ENCODE data around the gene TMEM108. TPM values are rescaled to one million over a fixed set of nuclear protein-coding genes. Genes with fewer than 3 reads are reported as not detected.

TMEM108 gene
- total RNA-seq, 1 experiment from 2014 or later = not detected

DNA sequence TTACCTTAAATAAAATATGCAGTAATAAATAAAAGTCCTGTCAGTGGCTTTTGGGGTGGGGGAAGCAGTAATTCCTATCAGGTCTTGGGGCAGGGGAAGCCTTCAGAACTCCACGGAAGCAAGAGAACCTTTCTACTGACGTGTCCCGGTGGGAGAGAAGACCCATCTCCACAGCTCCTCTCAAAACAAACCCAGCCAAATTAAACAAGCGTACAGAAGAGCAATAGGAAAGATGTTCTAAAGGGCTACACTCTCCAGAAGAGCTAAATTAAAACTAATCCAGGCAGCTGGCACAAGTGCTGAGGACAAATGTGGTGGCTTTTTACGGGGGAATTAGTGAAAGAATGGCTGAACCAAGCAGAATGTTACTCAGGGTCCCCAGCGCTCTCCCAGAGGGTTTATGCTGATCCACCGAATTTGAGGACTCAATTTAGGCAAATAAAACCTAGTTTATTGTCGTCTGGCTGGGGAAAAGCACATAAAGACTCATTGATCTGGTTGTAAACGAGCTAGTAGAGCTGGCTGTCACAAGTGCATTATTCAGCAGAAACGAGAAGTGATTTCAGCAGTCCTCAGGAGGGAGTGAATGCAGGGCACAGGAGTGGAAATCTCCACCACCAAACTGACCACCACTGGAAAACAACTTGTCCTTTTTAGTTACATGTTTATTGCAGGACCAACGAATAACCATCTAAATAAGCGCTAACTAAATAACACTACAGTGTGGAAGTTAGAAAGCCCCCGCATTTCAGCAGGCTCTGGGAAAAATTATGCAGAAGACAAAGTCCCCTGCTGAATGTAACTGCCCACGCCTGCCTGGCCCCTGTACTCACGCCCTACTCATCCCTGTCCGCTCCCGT, 375.2 kb downstream of the TMEM108 start:
- ChIA-PET POLR2A (no interaction called here), RAD21 (ENCODE audit: low non-redundant PET in 1 of 2, low total read pairs in 2 of 2, uncharacterized antibody in 2 of 2, unreplicated experiment in 2 of 2) (no interaction called here), CTCF (interaction anchor here (1.0 to 1.8 kb wide), 3 partner anchors 11 to 682 kb away, joined by 3 to 6 read pairs (median 6); no protein-coding TSS in a partner anchor)
- H3K79me2 ChIP-seq (ENCODE audit: insufficient read depth, low read length) = no peaks in the 10 kb centered on the region
- H3K36me3 ChIP-seq (ENCODE audit: control insufficient read depth in 1 of 2, insufficient read depth in 2 of 2, low read length in 2 of 2) = no peaks in the 10 kb centered on the region
- peaks cover 2 to 7% of the 10 kb centered on the region in 2 experiments; a peak in 1 of 4 replicates for H3K4me1 ChIP-seq (ENCODE audit: control insufficient read depth in 1 of 2, insufficient read depth in 2 of 2, low read length in 2 of 2)
- H3K4me2 ChIP-seq (ENCODE audit: low read length) = peak overlapping the region; percentile 58
- H3K9ac ChIP-seq (ENCODE audit: low read length) = no peak overlapping the region
- H3K27me3 ChIP-seq (ENCODE audit: insufficient read depth, low read length) = peaks cover 48% of the 10 kb centered on the region
- no peaks in the 10 kb centered on the region for H3K9me2 ChIP-seq (ENCODE audit: insufficient read depth)
- TF ChIP-seq, protein P1, sequence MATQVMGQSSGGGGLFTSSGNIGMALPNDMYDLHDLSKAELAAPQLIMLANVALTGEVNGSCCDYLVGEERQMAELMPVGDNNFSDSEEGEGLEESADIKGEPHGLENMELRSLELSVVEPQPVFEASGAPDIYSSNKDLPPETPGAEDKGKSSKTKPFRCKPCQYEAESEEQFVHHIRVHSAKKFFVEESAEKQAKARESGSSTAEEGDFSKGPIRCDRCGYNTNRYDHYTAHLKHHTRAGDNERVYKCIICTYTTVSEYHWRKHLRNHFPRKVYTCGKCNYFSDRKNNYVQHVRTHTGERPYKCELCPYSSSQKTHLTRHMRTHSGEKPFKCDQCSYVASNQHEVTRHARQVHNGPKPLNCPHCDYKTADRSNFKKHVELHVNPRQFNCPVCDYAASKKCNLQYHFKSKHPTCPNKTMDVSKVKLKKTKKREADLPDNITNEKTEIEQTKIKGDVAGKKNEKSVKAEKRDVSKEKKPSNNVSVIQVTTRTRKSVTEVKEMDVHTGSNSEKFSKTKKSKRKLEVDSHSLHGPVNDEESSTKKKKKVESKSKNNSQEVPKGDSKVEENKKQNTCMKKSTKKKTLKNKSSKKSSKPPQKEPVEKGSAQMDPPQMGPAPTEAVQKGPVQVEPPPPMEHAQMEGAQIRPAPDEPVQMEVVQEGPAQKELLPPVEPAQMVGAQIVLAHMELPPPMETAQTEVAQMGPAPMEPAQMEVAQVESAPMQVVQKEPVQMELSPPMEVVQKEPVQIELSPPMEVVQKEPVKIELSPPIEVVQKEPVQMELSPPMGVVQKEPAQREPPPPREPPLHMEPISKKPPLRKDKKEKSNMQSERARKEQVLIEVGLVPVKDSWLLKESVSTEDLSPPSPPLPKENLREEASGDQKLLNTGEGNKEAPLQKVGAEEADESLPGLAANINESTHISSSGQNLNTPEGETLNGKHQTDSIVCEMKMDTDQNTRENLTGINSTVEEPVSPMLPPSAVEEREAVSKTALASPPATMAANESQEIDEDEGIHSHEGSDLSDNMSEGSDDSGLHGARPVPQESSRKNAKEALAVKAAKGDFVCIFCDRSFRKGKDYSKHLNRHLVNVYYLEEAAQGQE (IDR thresholded peaks at IDR 0.05; ENCODE audit: low read depth) = no peak
- TF ChIP-seq RAD21 (IDR thresholded peaks at IDR 0.05; ENCODE audit: low read depth) (no peak), POLR2A (IDR thresholded peaks at IDR 0.05; ENCODE audit: borderline replicate concordance, extremely low read depth, insufficient read depth, insufficient read length) (no peak), JUND (IDR thresholded peaks at IDR 0.05) (no peak), ELF1 (IDR thresholded peaks at IDR 0.05; ENCODE audit: borderline replicate concordance, low read depth) (no peak), TCF7L2 (IDR thresholded peaks at IDR 0.05; ENCODE audit: borderline replicate concordance, extremely low read depth, insufficient read depth, insufficient read length) (no peak), CEBPB (IDR thresholded peaks at IDR 0.05; ENCODE audit: low read depth) (no peak)
- H3K27ac ChIP-seq (ENCODE audit: low read depth, low read length) = no peak overlapping the region
- peak overlapping the region; percentile 54 for H2AFZ ChIP-seq (ENCODE audit: low read depth, low read length, poor library complexity, severe bottlenecking)
- H3K9me3 ChIP-seq (ENCODE audit: control insufficient read depth in 1 of 2, insufficient read depth in 1 of 2, low read depth in 1 of 2, low read length in 2 of 2) = no peaks in the 10 kb centered on the region
- ATAC-seq (peak; percentile 39), DNase-seq (ENCODE audit: low read depth, low spot score) (no peak)
- H3K4me3 ChIP-seq (replicated peaks in 1 of 2; ENCODE audit: low read depth in 1 of 2, low read length in 2 of 2) = peak overlapping the region in 1 of 2 experiments; percentile 33; a peak in 2 of 4 replicates
- intact Hi-C loops (cut with micrococcal nuclease) = no loop called here
- no peaks in the 10 kb centered on the region for H4K20me1 ChIP-seq (ENCODE audit: insufficient read depth)
- BruUV-seq (replicated peaks) = no TSS peak
